ENCODE measurements around the gene EP400.

DNA sequence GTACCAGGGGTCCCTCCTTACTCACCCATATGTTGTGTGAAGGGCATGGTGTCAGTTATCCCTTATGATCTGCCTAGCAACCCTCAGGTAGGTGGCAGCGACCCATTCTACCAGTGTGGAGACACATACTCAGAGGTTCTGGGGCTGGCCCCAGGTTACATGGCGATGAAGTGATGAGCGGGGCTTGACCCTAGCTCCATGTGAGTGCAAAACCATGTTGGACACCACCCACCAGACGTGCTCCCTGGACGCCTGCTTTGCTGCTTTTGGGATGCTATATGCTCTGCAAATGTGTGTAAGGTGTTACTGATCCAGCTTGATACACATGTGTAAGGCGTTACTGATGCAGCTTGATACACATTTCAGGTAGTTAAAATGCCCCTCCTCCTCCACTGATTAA lies 33.3 kb downstream of the EP400 start:
- TF ChIP-seq, protein P1, sequence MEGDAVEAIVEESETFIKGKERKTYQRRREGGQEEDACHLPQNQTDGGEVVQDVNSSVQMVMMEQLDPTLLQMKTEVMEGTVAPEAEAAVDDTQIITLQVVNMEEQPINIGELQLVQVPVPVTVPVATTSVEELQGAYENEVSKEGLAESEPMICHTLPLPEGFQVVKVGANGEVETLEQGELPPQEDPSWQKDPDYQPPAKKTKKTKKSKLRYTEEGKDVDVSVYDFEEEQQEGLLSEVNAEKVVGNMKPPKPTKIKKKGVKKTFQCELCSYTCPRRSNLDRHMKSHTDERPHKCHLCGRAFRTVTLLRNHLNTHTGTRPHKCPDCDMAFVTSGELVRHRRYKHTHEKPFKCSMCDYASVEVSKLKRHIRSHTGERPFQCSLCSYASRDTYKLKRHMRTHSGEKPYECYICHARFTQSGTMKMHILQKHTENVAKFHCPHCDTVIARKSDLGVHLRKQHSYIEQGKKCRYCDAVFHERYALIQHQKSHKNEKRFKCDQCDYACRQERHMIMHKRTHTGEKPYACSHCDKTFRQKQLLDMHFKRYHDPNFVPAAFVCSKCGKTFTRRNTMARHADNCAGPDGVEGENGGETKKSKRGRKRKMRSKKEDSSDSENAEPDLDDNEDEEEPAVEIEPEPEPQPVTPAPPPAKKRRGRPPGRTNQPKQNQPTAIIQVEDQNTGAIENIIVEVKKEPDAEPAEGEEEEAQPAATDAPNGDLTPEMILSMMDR (IDR thresholded peaks at IDR 0.05; ENCODE audit: low read depth, low read length, poor library complexity, severe bottlenecking) = no peak
- TF ChIP-seq EZH2phosphoT487 (IDR thresholded peaks at IDR 0.05; ENCODE audit: borderline replicate concordance, low read length) = no peak
